GM12878 (cell line): ENCODE measurements around the gene DDX27. TPM values are rescaled to one million over a fixed set of nuclear protein-coding genes. Genes with fewer than 3 reads are reported as not detected.

Experiments
- ATAC-seq: fragments of 200-7000 bp; cut with Tn5 transposase; 3 replicates; pipeline ENCODE4 v1.9.1; 2020; ENCODE audit warnings: mild to moderate bottlenecking, moderate library complexity
- BruUV-seq: library from RNA; stranded (reverse); fragments of 400-500 nt; replicated peaks from 2 replicates; lab custom pipeline; 2021; lab: Mats Ljungman, UMichigan
- CTCF ChIA-PET: fragments of 300-600 bp; sonication (Branson Sonifier 250); formaldehyde crosslinking; extraction: SDS; loops from one replicate; lab custom pipeline; 2021; ENCODE audit warnings: inconsistent platforms; lab: Yijun Ruan, JAX
- POLR2A ChIA-PET: fragments of 350-600 bp; formaldehyde crosslinking; extraction: SDS; loops from one replicate; lab custom pipeline; 2021; ENCODE audit warnings: inconsistent platforms; lab: Charles Lee
- RAD21 ChIA-PET: fragments of 300-600 bp; sonication (Branson Sonifier 250); formaldehyde crosslinking; loops from one replicate; lab custom pipeline; 2023; ENCODE audit warnings: antibody characterized with exemption; ENCODE audit not compliant: unreplicated experiment; lab: Charles Lee
- SMC1A ChIA-PET: fragments of 300-600 bp; sonication (Branson Sonifier 250); formaldehyde crosslinking; loops from one replicate; lab custom pipeline; 2023; ENCODE audit not compliant: unreplicated experiment, uncharacterized antibody; lab: Charles Lee
- DNase-seq: peaks from one replicate; pipeline ENCODE4 v3.0.0-alpha.2; 2011; ENCODE audit warnings: low read depth, low spot score
- FAIRE-seq: peaks from 3 replicates; lab custom pipeline; 2011; peaks lifted over from hg19 to GRCh38; lab: Jason Lieb, UNC
- H2AFZ ChIP-seq: 2 replicates; pipeline ENCODE4 v1.6.0; 2011; ENCODE audit warnings: low read depth, low read length, control low read depth; ENCODE audit not compliant: control insufficient read depth
- H3K27ac ChIP-seq: 2 replicates; pipeline ENCODE4 v1.5.1; 2011; ENCODE audit warnings: control low read depth; ENCODE audit not compliant: control insufficient read depth, insufficient read depth
- H3K27me3 ChIP-seq, 2 experiments: replicated peaks in 1 of 2; 2 replicates each; pipeline versions ENCODE4 v1.6.0 to v1.6.1; 2011; ENCODE audit warnings: low read length in 1 of 2; ENCODE audit not compliant: control insufficient read depth in 2 of 2, insufficient read depth in 2 of 2
- H3K36me3 ChIP-seq, 2 experiments: 2 replicates each; pipeline ENCODE4 v1.5.1; 2011; ENCODE audit warnings: low read length in 1 of 2; ENCODE audit not compliant: control insufficient read depth in 2 of 2, insufficient read depth in 2 of 2
- H3K4me1 ChIP-seq: 2 replicates; pipeline ENCODE4 v1.6.1; 2011; ENCODE audit warnings: mild to moderate bottlenecking, low read length, moderate library complexity, mixed read lengths; ENCODE audit not compliant: control insufficient read depth, insufficient read depth
- H3K4me2 ChIP-seq: 2 replicates; pipeline ENCODE4 v1.6.0; 2011; ENCODE audit warnings: control low read depth; ENCODE audit not compliant: control insufficient read depth, insufficient read depth
- H3K4me3 ChIP-seq: fragments of 200-600 bp; sonication (generic); 2 replicates; pipeline ENCODE4 v1.5.1; 2016
- H3K79me2 ChIP-seq: 2 replicates; pipeline ENCODE4 v1.6.0; 2011; ENCODE audit warnings: low read length; ENCODE audit not compliant: control insufficient read depth, insufficient read depth
- H3K9ac ChIP-seq: 2 replicates; pipeline ENCODE4 v1.8.0; 2011; ENCODE audit warnings: low read length, control low read depth, mixed read lengths; ENCODE audit not compliant: control insufficient read depth, insufficient read depth
- H3K9me3 ChIP-seq: replicated peaks from 3 replicates; pipeline ENCODE4 v1.5.1; 2011; ENCODE audit warnings: mild to moderate bottlenecking, low read length; ENCODE audit not compliant: control insufficient read depth, insufficient read depth
- H4K20me1 ChIP-seq: 2 replicates; pipeline ENCODE4 v1.6.0; 2011; ENCODE audit not compliant: control insufficient read depth, insufficient read depth
- CBFB ChIP-seq: IDR thresholded peaks from 2 replicates; pipeline ENCODE4 v1.6.1; 2016; ENCODE audit warnings: antibody characterized with exemption, low read depth
- CREB1 ChIP-seq: IDR thresholded peaks from 2 replicates; pipeline ENCODE4 v1.6.1; 2012; ENCODE audit warnings: low read depth, mild to moderate bottlenecking, inconsistent platforms
- ETV6 ChIP-seq, 2 experiments: fragments of 450-650 bp in 1 of 2; IDR thresholded peaks in 1 of 2; conservative IDR thresholded peaks in 1 of 2; 2 replicates each; pipeline ENCODE4 v1.6.1; 2014; ENCODE audit warnings: antibody characterized with exemption in 1 of 2, borderline replicate concordance in 1 of 2, low read depth in 1 of 2, mild to moderate bottlenecking in 1 of 2, moderate library complexity in 1 of 2
- FOS ChIP-seq: IDR thresholded peaks from 3 replicates; pipeline ENCODE4 v1.6.1; 2011; ENCODE audit warnings: borderline replicate concordance; ENCODE audit not compliant: insufficient read length; ENCODE audit errors: extremely low read depth
- HDAC6 ChIP-seq: fragments of 200-600 bp; sonication (generic); IDR thresholded peaks from one replicate; pipeline ENCODE4 v1.8.0; 2017; ENCODE audit warnings: antibody characterized with exemption; ENCODE audit not compliant: unreplicated experiment
- MXI1 ChIP-seq: fragments of 150-350 bp; IDR thresholded peaks from 2 replicates; pipeline ENCODE4 v1.6.1; 2011; ENCODE audit warnings: low read depth, mild to moderate bottlenecking, inconsistent platforms, low read length, improper control_type of control experiment
- NFIC ChIP-seq: IDR thresholded peaks from 2 replicates; pipeline ENCODE4 v1.6.1; 2012; ENCODE audit warnings: low read depth, mild to moderate bottlenecking, inconsistent platforms, low read length, moderate library complexity
- PAX8 ChIP-seq: fragments of 450-650 bp; IDR thresholded peaks from 2 replicates; pipeline ENCODE4 v1.6.1; 2017; ENCODE audit warnings: mild to moderate bottlenecking, moderate library complexity
- RAD21 ChIP-seq: IDR thresholded peaks from 2 replicates; pipeline ENCODE4 v1.6.1; 2011; ENCODE audit warnings: mild to moderate bottlenecking, low read depth, low read length, moderate library complexity; ENCODE audit not compliant: insufficient read depth
- SMC3 ChIP-seq: IDR thresholded peaks from 2 replicates; pipeline ENCODE4 v1.6.1; 2011; ENCODE audit warnings: low read length, improper control_type of control experiment, borderline replicate concordance
- SREBF2 ChIP-seq: IDR thresholded peaks from 2 replicates; pipeline ENCODE4 v1.6.1; 2012; ENCODE audit warnings: mild to moderate bottlenecking, low read length
- whole genome bisulfite sequencing: methylation state at CpG from one replicate; pipeline ENCODE4 v1.1.6; 2016; ENCODE audit warnings: low lambda C conversion rate; ENCODE audit not compliant: insufficient replicate concordance, insufficient coverage; ENCODE audit errors: missing lambda C conversion rate; 5-methylcytosine and 5-hydroxymethylcytosine counted together
- in situ Hi-C: fragments of 300-500 bp; cut with MboI; formaldehyde crosslinking; loops from 9 replicates; pipeline ENCODE4 v1.14.3; 2018; ENCODE audit warnings: mixed read lengths
- intact Hi-C: fragments of 100-400 bp; cut with micrococcal nuclease; formaldehyde crosslinking; loops from one replicate; pipeline ENCODE4 v1.14.2; 2022; ENCODE audit not compliant: unreplicated experiment
- polyA plus RNA-seq, 11 experiments: library from polyadenylated mRNA; depleted of rRNA in 4 of 11; unstranded in 6 of 11; stranded (reverse) in 5 of 11; fragments of >200 nt; fragmentation: Nextera tagmentation in 4 of 11; fragmentation: Illumina TruSeq in 1 of 11; extraction: Ambion mirVana in 4 of 11; extraction: Trizol in 1 of 11; gene quantifications; 1 replicate in 1 of 11; 2 replicates in 10 of 11; pipeline versions ENCODE4 v1.2.1 to v1.2.3, GENCODE V29; 2011 to 2016; ENCODE audit warnings: inconsistent platforms in 2 of 11, missing spikeins in 2 of 11, low read depth in 1 of 11
- total RNA-seq, 4 experiments: library from RNA; depleted of rRNA in 3 of 4; stranded (reverse); fragments of >200 nt in 3 of 4; fragmentation: Illumina TruSeq in 1 of 4; extraction: Trizol in 1 of 4; gene quantifications; 2 replicates each; pipeline versions ENCODE4 v1.2.1 to v1.2.3, GENCODE V29; 2013 to 2021
- TF ChIP-seq, protein P1 (sequence below), 3 experiments: IDR thresholded peaks in 2 of 3; conservative IDR thresholded peaks in 1 of 3; 2 replicates each; pipeline ENCODE4 v1.5.1; 2011; ENCODE audit warnings: low read depth in 3 of 3, low read length in 3 of 3, mild to moderate bottlenecking in 3 of 3, control low read depth in 2 of 3, moderate library complexity in 2 of 3, inconsistent platforms in 1 of 3, mixed read lengths in 1 of 3; ENCODE audit not compliant: control insufficient read depth in 2 of 3, insufficient read depth in 1 of 3; ENCODE audit errors: extremely low read depth in 1 of 3
- TF ChIP-seq, protein P2 (sequence below): fragments of 450-650 bp; IDR thresholded peaks from 2 replicates; pipeline ENCODE4 v1.6.1; 2014; ENCODE audit warnings: mild to moderate bottlenecking

DDX27 gene
- total and polyA plus RNA-seq, 10 of the 15 experiments (the other 5 are each of a cell fraction or from before 2014, with no cell fraction given): 19.8 to 78.8 (median 54.9) TPM

DNA sequence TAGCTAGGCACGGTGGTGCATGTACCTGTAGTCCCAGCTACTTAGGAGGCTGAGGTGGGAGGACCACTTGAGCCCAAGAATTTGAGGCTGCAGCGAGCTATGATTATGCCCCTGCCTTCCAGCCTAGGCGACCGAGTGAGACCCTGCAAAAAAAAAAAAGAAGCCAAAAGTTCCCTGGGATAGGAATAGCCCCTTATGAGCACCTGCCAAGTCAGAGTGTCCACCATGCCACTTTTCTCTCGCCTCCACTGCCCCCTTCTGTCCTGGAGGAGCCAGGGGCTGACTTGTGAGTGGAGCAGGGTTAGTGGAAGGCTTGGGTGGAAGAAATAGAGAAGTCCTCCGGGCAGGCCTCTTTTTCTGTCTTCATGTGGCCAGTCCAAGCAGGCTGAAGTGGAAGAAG lies 12.1 kb upstream of the DDX27 start:
- ATAC-seq (peak; percentile 83), DNase-seq (no peak), FAIRE-seq (no peak)
- ChIA-PET POLR2A (interaction anchor here (0.6 kb wide), 2 partner anchors 62 to 75 kb away, joined by 3 to 4 read pairs; no protein-coding TSS in a partner anchor), SMC1A (interaction anchor here (0.7 to 2.4 kb wide), 5 partner anchors 10 to 74 kb away, joined by 3 to 16 read pairs (median 3); partner anchors contain the start of gene DDX27), CTCF (interaction anchor here (0.8 to 13.9 kb wide), 3 partner anchors 10 to 70 kb away, joined by 3 to 333 read pairs (median 18); no protein-coding TSS in a partner anchor), RAD21 (interaction anchor here (1.2 to 3.0 kb wide), 2 partner anchors 28 to 74 kb away, joined by 3 to 17 read pairs; no protein-coding TSS in a partner anchor)
- H3K27ac ChIP-seq: no peak overlapping the region
- no peak overlapping the region for H3K9ac ChIP-seq
- no peaks in the 10 kb centered on the region for H3K79me2 ChIP-seq
- TF ChIP-seq SMC3: peak; percentile 52; the same call in 1 of the 2 replicates
- peak; percentile 67 for TF ChIP-seq RAD21
- TF ChIP-seq PAX8: no peak
- TF ChIP-seq CBFB: no peak
- TF ChIP-seq SREBF2: no peak
- TF ChIP-seq MXI1: no peak
- TF ChIP-seq, protein P1, sequence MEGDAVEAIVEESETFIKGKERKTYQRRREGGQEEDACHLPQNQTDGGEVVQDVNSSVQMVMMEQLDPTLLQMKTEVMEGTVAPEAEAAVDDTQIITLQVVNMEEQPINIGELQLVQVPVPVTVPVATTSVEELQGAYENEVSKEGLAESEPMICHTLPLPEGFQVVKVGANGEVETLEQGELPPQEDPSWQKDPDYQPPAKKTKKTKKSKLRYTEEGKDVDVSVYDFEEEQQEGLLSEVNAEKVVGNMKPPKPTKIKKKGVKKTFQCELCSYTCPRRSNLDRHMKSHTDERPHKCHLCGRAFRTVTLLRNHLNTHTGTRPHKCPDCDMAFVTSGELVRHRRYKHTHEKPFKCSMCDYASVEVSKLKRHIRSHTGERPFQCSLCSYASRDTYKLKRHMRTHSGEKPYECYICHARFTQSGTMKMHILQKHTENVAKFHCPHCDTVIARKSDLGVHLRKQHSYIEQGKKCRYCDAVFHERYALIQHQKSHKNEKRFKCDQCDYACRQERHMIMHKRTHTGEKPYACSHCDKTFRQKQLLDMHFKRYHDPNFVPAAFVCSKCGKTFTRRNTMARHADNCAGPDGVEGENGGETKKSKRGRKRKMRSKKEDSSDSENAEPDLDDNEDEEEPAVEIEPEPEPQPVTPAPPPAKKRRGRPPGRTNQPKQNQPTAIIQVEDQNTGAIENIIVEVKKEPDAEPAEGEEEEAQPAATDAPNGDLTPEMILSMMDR (IDR thresholded peaks at IDR 0.05 in 2 of 3, conservative IDR thresholded peaks at IDR 0.05 in 1 of 3; ENCODE audit: control insufficient read depth in 2 of 3, extremely low read depth in 1 of 3, insufficient read depth in 1 of 3, low read depth in 3 of 3, low read length in 3 of 3): peak; percentile 35 to 50 (median 40); a peak in 5 of 6 replicates
- TF ChIP-seq, protein P2, sequence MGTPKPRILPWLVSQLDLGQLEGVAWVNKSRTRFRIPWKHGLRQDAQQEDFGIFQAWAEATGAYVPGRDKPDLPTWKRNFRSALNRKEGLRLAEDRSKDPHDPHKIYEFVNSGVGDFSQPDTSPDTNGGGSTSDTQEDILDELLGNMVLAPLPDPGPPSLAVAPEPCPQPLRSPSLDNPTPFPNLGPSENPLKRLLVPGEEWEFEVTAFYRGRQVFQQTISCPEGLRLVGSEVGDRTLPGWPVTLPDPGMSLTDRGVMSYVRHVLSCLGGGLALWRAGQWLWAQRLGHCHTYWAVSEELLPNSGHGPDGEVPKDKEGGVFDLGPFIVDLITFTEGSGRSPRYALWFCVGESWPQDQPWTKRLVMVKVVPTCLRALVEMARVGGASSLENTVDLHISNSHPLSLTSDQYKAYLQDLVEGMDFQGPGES: no peak
- TF ChIP-seq ETV6 (conservative IDR thresholded peaks at IDR 0.05 in 1 of 2, IDR thresholded peaks at IDR 0.05 in 1 of 2; ENCODE audit: borderline replicate concordance in 1 of 2, low read depth in 1 of 2): no peak
- TF ChIP-seq FOS: no peak
- no peak for TF ChIP-seq HDAC6
- no peak for TF ChIP-seq NFIC
- no peak for TF ChIP-seq CREB1
- H3K4me2 ChIP-seq: no peak overlapping the region
- no peaks in the 10 kb centered on the region for H3K36me3 ChIP-seq
- H3K4me3 ChIP-seq: no peak overlapping the region
- in situ Hi-C loops (no loop called here), intact Hi-C loops (no loop called here)
- no TSS peak for BruUV-seq
- no peaks in the 10 kb centered on the region for H3K4me1 ChIP-seq
- no peak overlapping the region for H2AFZ ChIP-seq
- no peaks in the 10 kb centered on the region for H4K20me1 ChIP-seq
- H3K9me3 ChIP-seq: peaks cover 2% of the 10 kb centered on the region
- no peaks in the 10 kb centered on the region for H3K27me3 ChIP-seq
- 70% methylated on average over 6 of the region's 6 CpGs for WGBS
